ENCODE data around the gene PIP5K1C.

The PIP5K1C gene

GRCh38 chr19:3658870-3659745 is 41.2 kb downstream of the PIP5K1C start:
- H3K27me3 ChIP-seq (ENCODE audit: control insufficient read depth, insufficient read depth, low read length): no peaks in the 10 kb centered on the region
- H3K9ac ChIP-seq (ENCODE audit: low read length): no peak overlapping the region
- H3K9me3 ChIP-seq (ENCODE audit: control insufficient read depth, low read length): no peaks in the 10 kb centered on the region
- no peak overlapping the region for H3K4me3 ChIP-seq (ENCODE audit: low read length)
- H3K36me3 ChIP-seq (ENCODE audit: control insufficient read depth, insufficient read depth, low read length): peaks cover 17% of the 10 kb centered on the region
- H3K4me1 ChIP-seq (ENCODE audit: control insufficient read depth, insufficient read depth, low read length): no peaks in the 10 kb centered on the region

- no peaks in the 10 kb centered on the region for H3K27me3 ChIP-seq (ENCODE audit: control insufficient read depth, insufficient read depth, low read length)
- no peak overlapping the region for H3K9ac ChIP-seq (ENCODE audit: low read length)
- H3K36me3 ChIP-seq (ENCODE audit: control insufficient read depth, insufficient read depth, low read length): peaks cover 9% of the 10 kb centered on the region
- no peaks in the 10 kb centered on the region for H3K9me3 ChIP-seq (ENCODE audit: control insufficient read depth, low read length)
- H3K4me1 ChIP-seq (ENCODE audit: control insufficient read depth, insufficient read depth, low read length): no peaks in the 10 kb centered on the region
- no peak overlapping the region for H3K4me3 ChIP-seq (ENCODE audit: low read length)
Observed at GRCh38 chr19:3658004-3658869, 42.0 kb downstream of the PIP5K1C start.

- no peaks in the 10 kb centered on the region for H3K27me3 ChIP-seq (ENCODE audit: control insufficient read depth, insufficient read depth, low read length)
- no peaks in the 10 kb centered on the region for H3K9me3 ChIP-seq (ENCODE audit: control insufficient read depth, low read length)
- H3K4me3 ChIP-seq (ENCODE audit: low read length): no peak overlapping the region
- H3K4me1 ChIP-seq (ENCODE audit: control insufficient read depth, insufficient read depth, low read length): no peaks in the 10 kb centered on the region
- no peak overlapping the region for H3K9ac ChIP-seq (ENCODE audit: low read length)
- H3K36me3 ChIP-seq (ENCODE audit: control insufficient read depth, insufficient read depth, low read length): peaks cover 6% of the 10 kb centered on the region
Observed at GRCh38 chr19:3657395-3657769, 42.9 kb downstream of the PIP5K1C start.

- Histone ChIP-seq H3K36me3 (ENCODE audit: control insufficient read depth, insufficient read depth, low read length) (peaks cover 6% of the 10 kb centered on the region), H3K4me1 (ENCODE audit: control insufficient read depth, insufficient read depth, low read length) (no peaks in the 10 kb centered on the region), H3K27me3 (ENCODE audit: control insufficient read depth, insufficient read depth, low read length) (no peaks in the 10 kb centered on the region), H3K9me3 (ENCODE audit: control insufficient read depth, low read length) (no peaks in the 10 kb centered on the region), H3K4me3 (ENCODE audit: low read length) (no peak overlapping the region), H3K9ac (ENCODE audit: low read length) (no peak overlapping the region)
Observed at GRCh38 chr19:3656747-3657394, 43.4 kb downstream of the PIP5K1C start.

- no peak overlapping the region for H3K9ac ChIP-seq (ENCODE audit: low read length)
- no peaks in the 10 kb centered on the region for H3K4me1 ChIP-seq (ENCODE audit: control insufficient read depth, insufficient read depth, low read length)
- H3K9me3 ChIP-seq (ENCODE audit: control insufficient read depth, low read length): no peaks in the 10 kb centered on the region
- H3K4me3 ChIP-seq (ENCODE audit: low read length): no peak overlapping the region
- H3K36me3 ChIP-seq (ENCODE audit: control insufficient read depth, insufficient read depth, low read length): peaks cover 6% of the 10 kb centered on the region
- no peaks in the 10 kb centered on the region for H3K27me3 ChIP-seq (ENCODE audit: control insufficient read depth, insufficient read depth, low read length)
Observed at GRCh38 chr19:3656073-3656746, 44.1 kb downstream of the PIP5K1C start.

GRCh38 chr19:3655402-3656072 is 44.7 kb downstream of the PIP5K1C start:
- H3K36me3 ChIP-seq (ENCODE audit: control insufficient read depth, insufficient read depth, low read length): peaks cover 6% of the 10 kb centered on the region
- no peaks in the 10 kb centered on the region for H3K9me3 ChIP-seq (ENCODE audit: control insufficient read depth, low read length)
- no peaks in the 10 kb centered on the region for H3K4me1 ChIP-seq (ENCODE audit: control insufficient read depth, insufficient read depth, low read length)
- no peaks in the 10 kb centered on the region for H3K27me3 ChIP-seq (ENCODE audit: control insufficient read depth, insufficient read depth, low read length)
- H3K4me3 ChIP-seq (ENCODE audit: low read length): no peak overlapping the region
- no peak overlapping the region for H3K9ac ChIP-seq (ENCODE audit: low read length)

- Histone ChIP-seq H3K36me3 (ENCODE audit: control insufficient read depth, insufficient read depth, low read length) (peaks cover 6% of the 10 kb centered on the region), H3K4me3 (ENCODE audit: low read length) (no peak overlapping the region), H3K9me3 (ENCODE audit: control insufficient read depth, low read length) (no peaks in the 10 kb centered on the region), H3K9ac (ENCODE audit: low read length) (no peak overlapping the region), H3K4me1 (ENCODE audit: control insufficient read depth, insufficient read depth, low read length) (no peaks in the 10 kb centered on the region), H3K27me3 (ENCODE audit: control insufficient read depth, insufficient read depth, low read length) (no peaks in the 10 kb centered on the region)
Observed at GRCh38 chr19:3653865-3654513, 46.3 kb downstream of the PIP5K1C start.

GRCh38 chr19:3653081-3653795 is 47.0 kb downstream of the PIP5K1C start:
- Histone ChIP-seq H3K9me3 (ENCODE audit: control insufficient read depth, low read length) (no peaks in the 10 kb centered on the region), H3K4me3 (ENCODE audit: low read length) (no peak overlapping the region), H3K27me3 (ENCODE audit: control insufficient read depth, insufficient read depth, low read length) (no peaks in the 10 kb centered on the region), H3K4me1 (ENCODE audit: control insufficient read depth, insufficient read depth, low read length) (no peaks in the 10 kb centered on the region), H3K36me3 (ENCODE audit: control insufficient read depth, insufficient read depth, low read length) (peaks cover 6% of the 10 kb centered on the region), H3K9ac (ENCODE audit: low read length) (no peak overlapping the region)

GRCh38 chr19:3652422-3652821 is 47.8 kb downstream of the PIP5K1C start:
- Histone ChIP-seq H3K9me3 (ENCODE audit: control insufficient read depth, low read length) (no peaks in the 10 kb centered on the region), H3K27me3 (ENCODE audit: control insufficient read depth, insufficient read depth, low read length) (no peaks in the 10 kb centered on the region), H3K36me3 (ENCODE audit: control insufficient read depth, insufficient read depth, low read length) (peaks cover 6% of the 10 kb centered on the region)

GRCh38 chr19:3651684-3652083 is 48.6 kb downstream of the PIP5K1C start:
- Histone ChIP-seq H3K9ac (ENCODE audit: low read length) (no peak overlapping the region), H3K4me3 (ENCODE audit: low read length) (no peak overlapping the region), H3K36me3 (ENCODE audit: control insufficient read depth, insufficient read depth, low read length) (peaks cover under 1% of the 10 kb centered on the region), H3K4me1 (ENCODE audit: control insufficient read depth, insufficient read depth, low read length) (no peaks in the 10 kb centered on the region), H3K9me3 (ENCODE audit: control insufficient read depth, low read length) (no peaks in the 10 kb centered on the region), H3K27me3 (ENCODE audit: control insufficient read depth, insufficient read depth, low read length) (no peaks in the 10 kb centered on the region)

More at GRCh38 chr19:3652422-3652821, 47.8 kb downstream of the PIP5K1C start:
- Histone ChIP-seq H3K9ac (ENCODE audit: low read length) (no peak overlapping the region), H3K4me1 (ENCODE audit: control insufficient read depth, insufficient read depth, low read length) (no peaks in the 10 kb centered on the region), H3K4me3 (ENCODE audit: low read length) (no peak overlapping the region)

Data from mucosa of stomach (tissue), 1 donor.